ENCODE results near the gene MED28.

- TF ChIP-seq, protein P1, sequence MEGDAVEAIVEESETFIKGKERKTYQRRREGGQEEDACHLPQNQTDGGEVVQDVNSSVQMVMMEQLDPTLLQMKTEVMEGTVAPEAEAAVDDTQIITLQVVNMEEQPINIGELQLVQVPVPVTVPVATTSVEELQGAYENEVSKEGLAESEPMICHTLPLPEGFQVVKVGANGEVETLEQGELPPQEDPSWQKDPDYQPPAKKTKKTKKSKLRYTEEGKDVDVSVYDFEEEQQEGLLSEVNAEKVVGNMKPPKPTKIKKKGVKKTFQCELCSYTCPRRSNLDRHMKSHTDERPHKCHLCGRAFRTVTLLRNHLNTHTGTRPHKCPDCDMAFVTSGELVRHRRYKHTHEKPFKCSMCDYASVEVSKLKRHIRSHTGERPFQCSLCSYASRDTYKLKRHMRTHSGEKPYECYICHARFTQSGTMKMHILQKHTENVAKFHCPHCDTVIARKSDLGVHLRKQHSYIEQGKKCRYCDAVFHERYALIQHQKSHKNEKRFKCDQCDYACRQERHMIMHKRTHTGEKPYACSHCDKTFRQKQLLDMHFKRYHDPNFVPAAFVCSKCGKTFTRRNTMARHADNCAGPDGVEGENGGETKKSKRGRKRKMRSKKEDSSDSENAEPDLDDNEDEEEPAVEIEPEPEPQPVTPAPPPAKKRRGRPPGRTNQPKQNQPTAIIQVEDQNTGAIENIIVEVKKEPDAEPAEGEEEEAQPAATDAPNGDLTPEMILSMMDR (IDR thresholded peaks at IDR 0.05) = no peak
- no peak for TF ChIP-seq EP300 (IDR thresholded peaks at IDR 0.05)
- TF ChIP-seq POLR2A (IDR thresholded peaks at IDR 0.05; ENCODE audit: low read depth) = no peak
Measured at GRCh38 chr4:17605236-17605635, 9.2 kb upstream of the MED28 start.

Data from esophagus muscularis mucosa (tissue), 4 donors.